ENCODE results near the gene CCDC81. TPM values are rescaled to one million over a fixed set of nuclear protein-coding genes. Genes with fewer than 3 reads are reported as not detected.
"Not testable (repeated sequence)": the region's sequence is repeated elsewhere in the genome, so short reads cannot be mapped to it uniquely, and the experiment has no call there.

The CCDC81 gene
- 0.21 TPM for total RNA-seq

GRCh38 chr11:86374586-86374985 lies at the start of gene CCDC81:
Gene CCDC81 (plus strand): TSS chr11:86374887. CDS start chr11:86375164, 277 bp downstream.
- Histone ChIP-seq H3K9me3 (ENCODE audit: low read depth, low read length) (no peaks in the 10 kb centered on the region), H3K27me3 (ENCODE audit: insufficient read depth, low read length) (peaks cover 2% of the 10 kb centered on the region), H3K4me3 (ENCODE audit: low read length) (no peak within 1 kb of the TSS), H3K4me1 (ENCODE audit: insufficient read depth, low read length) (no peaks in the 10 kb centered on the region)

- no peaks in the 10 kb centered on the region for H3K27me3 ChIP-seq (ENCODE audit: insufficient read depth, low read length)
- H3K9me3 ChIP-seq (ENCODE audit: low read depth, low read length) = no peaks in the 10 kb centered on the region
- H3K4me3 ChIP-seq (ENCODE audit: low read length) = no peak overlapping the region
- no peaks in the 10 kb centered on the region for H3K4me1 ChIP-seq (ENCODE audit: insufficient read depth, low read length)
These were observed 39.4 kb upstream of the CCDC81 start for GRCh38 chr11:86335131-86335767.

GRCh38 chr11:86337227-86337626 lies 37.5 kb upstream of the CCDC81 start:
- Histone ChIP-seq H3K4me3 (ENCODE audit: low read length) (no peak overlapping the region), H3K4me1 (ENCODE audit: insufficient read depth, low read length) (no peaks in the 10 kb centered on the region), H3K9me3 (ENCODE audit: low read depth, low read length) (no peaks in the 10 kb centered on the region), H3K27me3 (ENCODE audit: insufficient read depth, low read length) (no peaks in the 10 kb centered on the region)

GRCh38 chr11:86341382-86341781 lies 33.3 kb upstream of the CCDC81 start:
- no peak overlapping the region for H3K4me3 ChIP-seq (ENCODE audit: low read length)
- no peaks in the 10 kb centered on the region for H3K4me1 ChIP-seq (ENCODE audit: insufficient read depth, low read length)
- H3K27me3 ChIP-seq (ENCODE audit: insufficient read depth, low read length) = no peaks in the 10 kb centered on the region
- no peaks in the 10 kb centered on the region for H3K9me3 ChIP-seq (ENCODE audit: low read depth, low read length)

GRCh38 chr11:86346513-86346912 lies 28.2 kb upstream of the CCDC81 start:
- Histone ChIP-seq H3K9me3 (ENCODE audit: low read depth, low read length) (no peaks in the 10 kb centered on the region), H3K4me3 (ENCODE audit: low read length) (no peak overlapping the region), H3K4me1 (ENCODE audit: insufficient read depth, low read length) (no peaks in the 10 kb centered on the region), H3K27me3 (ENCODE audit: insufficient read depth, low read length) (no peaks in the 10 kb centered on the region)

- no peaks in the 10 kb centered on the region for H3K9me3 ChIP-seq (ENCODE audit: low read depth, low read length)
- H3K4me1 ChIP-seq (ENCODE audit: insufficient read depth, low read length) = no peaks in the 10 kb centered on the region
- H3K4me3 ChIP-seq (ENCODE audit: low read length) = no peak overlapping the region
- H3K27me3 ChIP-seq (ENCODE audit: insufficient read depth, low read length) = no peaks in the 10 kb centered on the region
These were observed 19.4 kb upstream of the CCDC81 start for GRCh38 chr11:86355256-86355655.

- not testable (repeated sequence) for H3K4me1 ChIP-seq (ENCODE audit: insufficient read depth, low read length); H3K27me3 ChIP-seq (ENCODE audit: insufficient read depth, low read length); H3K9me3 ChIP-seq (ENCODE audit: low read depth, low read length); H3K4me3 ChIP-seq (ENCODE audit: low read length)
These were observed 17.3 kb upstream of the CCDC81 start for GRCh38 chr11:86357412-86357811.

GRCh38 chr11:86358720-86359119 lies 16.0 kb upstream of the CCDC81 start:
- H3K4me3 ChIP-seq (ENCODE audit: low read length) = no peak overlapping the region
- peaks cover 6% of the 10 kb centered on the region for H3K9me3 ChIP-seq (ENCODE audit: low read depth, low read length)
- no peaks in the 10 kb centered on the region for H3K27me3 ChIP-seq (ENCODE audit: insufficient read depth, low read length)
- H3K4me1 ChIP-seq (ENCODE audit: insufficient read depth, low read length) = no peaks in the 10 kb centered on the region

- peaks cover 6% of the 10 kb centered on the region for H3K9me3 ChIP-seq (ENCODE audit: low read depth, low read length)
- no peaks in the 10 kb centered on the region for H3K27me3 ChIP-seq (ENCODE audit: insufficient read depth, low read length)
- no peak overlapping the region for H3K4me3 ChIP-seq (ENCODE audit: low read length)
- no peaks in the 10 kb centered on the region for H3K4me1 ChIP-seq (ENCODE audit: insufficient read depth, low read length)
These were observed 13.8 kb upstream of the CCDC81 start for GRCh38 chr11:86360775-86361395.

GRCh38 chr11:86363424-86363823 lies 11.3 kb upstream of the CCDC81 start:
- H3K27me3 ChIP-seq (ENCODE audit: insufficient read depth, low read length) = no peaks in the 10 kb centered on the region
- no peaks in the 10 kb centered on the region for H3K4me1 ChIP-seq (ENCODE audit: insufficient read depth, low read length)
- no peak overlapping the region for H3K4me3 ChIP-seq (ENCODE audit: low read length)
- H3K9me3 ChIP-seq (ENCODE audit: low read depth, low read length) = peaks cover 6% of the 10 kb centered on the region

- Histone ChIP-seq H3K4me3 (ENCODE audit: low read length) (no peak overlapping the region), H3K27me3 (ENCODE audit: insufficient read depth, low read length) (no peaks in the 10 kb centered on the region), H3K4me1 (ENCODE audit: insufficient read depth, low read length) (no peaks in the 10 kb centered on the region), H3K9me3 (ENCODE audit: low read depth, low read length) (peaks cover 6% of the 10 kb centered on the region)
These were observed 9.1 kb upstream of the CCDC81 start for GRCh38 chr11:86365546-86365945.

GRCh38 chr11:86369668-86370067 lies 5.0 kb upstream of the CCDC81 start:
- peaks cover 2% of the 10 kb centered on the region for H3K27me3 ChIP-seq (ENCODE audit: insufficient read depth, low read length)
- H3K4me3 ChIP-seq (ENCODE audit: low read length) = no peak overlapping the region
- H3K4me1 ChIP-seq (ENCODE audit: insufficient read depth, low read length) = no peaks in the 10 kb centered on the region
- H3K9me3 ChIP-seq (ENCODE audit: low read depth, low read length) = no peaks in the 10 kb centered on the region

- H3K9me3 ChIP-seq (ENCODE audit: low read depth, low read length) = no peaks in the 10 kb centered on the region
- no peaks in the 10 kb centered on the region for H3K4me1 ChIP-seq (ENCODE audit: insufficient read depth, low read length)
- no peak overlapping the region for H3K4me3 ChIP-seq (ENCODE audit: low read length)
- peaks cover 2% of the 10 kb centered on the region for H3K27me3 ChIP-seq (ENCODE audit: insufficient read depth, low read length)
These were observed 4.5 kb upstream of the CCDC81 start for GRCh38 chr11:86370171-86370570.

- peaks cover 2% of the 10 kb centered on the region for H3K27me3 ChIP-seq (ENCODE audit: insufficient read depth, low read length)
- H3K4me1 ChIP-seq (ENCODE audit: insufficient read depth, low read length) = no peaks in the 10 kb centered on the region
- no peak overlapping the region for H3K4me3 ChIP-seq (ENCODE audit: low read length)
- no peaks in the 10 kb centered on the region for H3K9me3 ChIP-seq (ENCODE audit: low read depth, low read length)
These were observed 3.6 kb upstream of the CCDC81 start for GRCh38 chr11:86370922-86371594.

- H3K9me3 ChIP-seq (ENCODE audit: low read depth, low read length) = no peaks in the 10 kb centered on the region
- no peak overlapping the region for H3K4me3 ChIP-seq (ENCODE audit: low read length)
- H3K4me1 ChIP-seq (ENCODE audit: insufficient read depth, low read length) = no peaks in the 10 kb centered on the region
- peaks cover 2% of the 10 kb centered on the region for H3K27me3 ChIP-seq (ENCODE audit: insufficient read depth, low read length)
These were observed 2.6 kb upstream of the CCDC81 start for GRCh38 chr11:86372041-86372440.

GRCh38 chr11:86372586-86372985 lies 2.1 kb upstream of the CCDC81 start:
- Histone ChIP-seq H3K4me1 (ENCODE audit: insufficient read depth, low read length) (no peaks in the 10 kb centered on the region), H3K4me3 (ENCODE audit: low read length) (no peak overlapping the region), H3K27me3 (ENCODE audit: insufficient read depth, low read length) (peaks cover 2% of the 10 kb centered on the region), H3K9me3 (ENCODE audit: low read depth, low read length) (no peaks in the 10 kb centered on the region)

Measured in mononuclear cell (primary cell).